Measurements from ENCODE around the gene HCST. TPM values are rescaled to one million over a fixed set of nuclear protein-coding genes. Genes with fewer than 3 reads are reported as not detected.

HCST gene, protein sequence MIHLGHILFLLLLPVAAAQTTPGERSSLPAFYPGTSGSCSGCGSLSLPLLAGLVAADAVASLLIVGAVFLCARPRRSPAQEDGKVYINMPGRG
- 58.5 and 62.2 TPM in 2 replicates for total RNA-seq

GRCh38 chr19:35901854-35902661 lies at the start of gene HCST:
Gene HCST (plus strand): TSS chr19:35902529. CDS start chr19:35902594, 65 bp downstream.
- Mint-ChIP-seq H3K4me1 (ENCODE audit: low read depth) (peaks cover 40% of the 10 kb centered on the region), H3K9me3 (no peaks in the 10 kb centered on the region), H3K4me3 (peak within 1 kb of the TSS; percentile 88), H3K27me3 (ENCODE audit: insufficient read depth) (no peaks in the 10 kb centered on the region), H3K36me3 (ENCODE audit: low read depth) (peaks cover 18% of the 10 kb centered on the region), H3K27ac (peak within 1 kb of the TSS; percentile 90)
- intact Hi-C loops (cut with micrococcal nuclease) = loop anchor here (1.0 to 5.0 kb wide), 3 partner anchors 93 to 255 kb away; partner anchors contain the start of genes ALKBH6, COX6B1 and SDHAF1
- DNase-seq (ENCODE audit: low spot score) = peak; percentile 35

DNA sequence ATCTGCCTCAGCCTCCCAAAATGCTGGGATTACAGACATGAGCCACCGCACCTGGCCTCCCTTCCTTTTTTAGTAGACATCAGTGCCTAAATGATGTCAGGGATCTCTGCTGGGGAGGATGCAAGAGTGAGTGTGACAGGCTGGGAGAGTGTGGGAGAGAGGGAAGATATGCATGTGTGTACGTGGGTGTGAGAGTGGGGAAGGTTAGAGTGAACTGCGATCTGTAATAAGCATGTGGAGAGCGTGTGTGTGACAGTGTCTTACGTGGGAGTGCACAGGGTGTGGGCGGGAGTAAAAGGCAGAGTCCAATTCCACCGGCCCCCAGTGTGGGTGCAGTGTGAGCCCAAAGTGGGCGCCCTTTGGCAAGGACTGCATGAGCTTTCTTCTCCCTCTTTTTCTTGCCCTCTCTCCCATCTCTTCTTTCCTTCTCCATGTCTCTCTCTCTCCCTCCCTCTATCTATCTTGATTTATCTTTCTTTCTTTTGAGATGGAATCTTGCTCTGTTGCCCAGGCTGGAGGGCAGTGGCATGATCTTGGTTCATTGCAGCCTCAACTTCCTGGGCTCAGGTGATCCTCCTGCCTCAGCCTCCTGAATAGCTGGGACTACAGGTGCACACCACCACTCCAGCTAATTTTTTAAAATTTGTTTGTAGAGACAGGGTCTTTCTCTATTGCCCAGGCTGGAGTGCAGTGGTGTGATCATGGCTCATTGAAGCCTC lies 49.1 kb upstream of the HCST start:
- DNase-seq (ENCODE audit: low spot score) = no peak
- no peaks in the 10 kb centered on the region for H3K36me3 Mint-ChIP-seq (ENCODE audit: low read depth)
- intact Hi-C loops (cut with micrococcal nuclease) = no loop called here
- no peaks in the 10 kb centered on the region for H3K9me3 Mint-ChIP-seq
- H3K27me3 Mint-ChIP-seq (ENCODE audit: insufficient read depth) = peaks cover 29% of the 10 kb centered on the region
- H3K4me1 Mint-ChIP-seq (ENCODE audit: low read depth) = peaks cover 17% of the 10 kb centered on the region
- no peak overlapping the region for H3K27ac Mint-ChIP-seq
- no peak overlapping the region for H3K4me3 Mint-ChIP-seq

GRCh38 chr19:35856546-35857149 lies 45.7 kb upstream of the HCST start, which contains the start of gene KIRREL2:
Gene KIRREL2 (plus strand): TSS chr19:35856911. CDS start chr19:35857120, 209 bp downstream.
- intact Hi-C loops (cut with micrococcal nuclease) = loop anchor here (1.0 kb wide), 1 partner anchor 12 kb away; the partner anchor contains the start of gene APLP1
- H3K4me3 Mint-ChIP-seq = peak within 1 kb of the TSS; percentile 83
- no peak within 1 kb of the TSS for H3K27ac Mint-ChIP-seq
- H3K36me3 Mint-ChIP-seq (ENCODE audit: low read depth) = no peaks in the 10 kb centered on the region
- peaks cover 17% of the 10 kb centered on the region for H3K4me1 Mint-ChIP-seq (ENCODE audit: low read depth)
- no peaks in the 10 kb centered on the region for H3K9me3 Mint-ChIP-seq
- peaks cover 41% of the 10 kb centered on the region for H3K27me3 Mint-ChIP-seq (ENCODE audit: insufficient read depth)
- DNase-seq (ENCODE audit: low spot score) = peak; percentile 45

GRCh38 chr19:35858311-35858710 lies 44.0 kb upstream of the HCST start:
- intact Hi-C loops (cut with micrococcal nuclease) = no loop called here

GRCh38 chr19:35859414-35859813 lies 42.9 kb upstream of the HCST start:
- H3K27ac Mint-ChIP-seq = no peak overlapping the region
- peaks cover 46% of the 10 kb centered on the region for H3K27me3 Mint-ChIP-seq (ENCODE audit: insufficient read depth)
- no peaks in the 10 kb centered on the region for H3K9me3 Mint-ChIP-seq
- peaks cover 9% of the 10 kb centered on the region for H3K4me1 Mint-ChIP-seq (ENCODE audit: low read depth)
- peaks cover 4% of the 10 kb centered on the region for H3K36me3 Mint-ChIP-seq (ENCODE audit: low read depth)
- H3K4me3 Mint-ChIP-seq = no peak overlapping the region
- intact Hi-C loops (cut with micrococcal nuclease) = no loop called here
- no peak for DNase-seq (ENCODE audit: low spot score)

More at GRCh38 chr19:35858311-35858710, 44.0 kb upstream of the HCST start:
- H3K4me3 Mint-ChIP-seq = peak overlapping the region; percentile 23
- no peaks in the 10 kb centered on the region for H3K9me3 Mint-ChIP-seq
- no peak overlapping the region for H3K27ac Mint-ChIP-seq
- peaks cover 43% of the 10 kb centered on the region for H3K27me3 Mint-ChIP-seq (ENCODE audit: insufficient read depth)
- H3K4me1 Mint-ChIP-seq (ENCODE audit: low read depth) = peaks cover 11% of the 10 kb centered on the region
- H3K36me3 Mint-ChIP-seq (ENCODE audit: low read depth) = peaks cover 4% of the 10 kb centered on the region
- no peak for DNase-seq (ENCODE audit: low spot score)

DNA sequence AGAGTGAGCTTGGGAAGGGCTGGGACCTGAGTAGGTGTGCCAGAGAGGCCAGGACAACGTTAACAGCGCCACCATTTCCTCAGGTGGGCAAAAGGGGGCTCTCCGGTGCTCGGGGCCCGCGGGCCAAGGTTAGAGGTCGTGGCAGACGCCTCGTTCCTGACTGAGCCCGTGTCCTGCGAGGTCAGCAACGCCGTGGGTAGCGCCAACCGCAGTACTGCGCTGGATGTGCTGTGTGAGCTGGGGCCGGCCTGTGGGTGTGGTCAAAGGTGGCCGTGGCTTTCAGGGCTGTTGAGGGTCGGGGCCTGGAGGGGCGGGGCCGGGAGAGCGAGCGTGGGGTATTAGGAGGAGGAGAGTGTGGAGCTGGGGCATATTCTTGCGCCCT lies 41.9 kb upstream of the HCST start:
- H3K27me3 Mint-ChIP-seq (ENCODE audit: insufficient read depth) = peaks cover 47% of the 10 kb centered on the region
- no peak for DNase-seq (ENCODE audit: low spot score)
- H3K4me3 Mint-ChIP-seq = no peak overlapping the region
- H3K9me3 Mint-ChIP-seq = no peaks in the 10 kb centered on the region
- H3K27ac Mint-ChIP-seq = no peak overlapping the region
- peaks cover 9% of the 10 kb centered on the region for H3K4me1 Mint-ChIP-seq (ENCODE audit: low read depth)
- intact Hi-C loops (cut with micrococcal nuclease) = no loop called here
- peaks cover 4% of the 10 kb centered on the region for H3K36me3 Mint-ChIP-seq (ENCODE audit: low read depth)

GRCh38 chr19:35860818-35861639 lies 41.3 kb upstream of the HCST start:
- H3K27me3 Mint-ChIP-seq (ENCODE audit: insufficient read depth) = peaks cover 44% of the 10 kb centered on the region
- H3K36me3 Mint-ChIP-seq (ENCODE audit: low read depth) = peaks cover 4% of the 10 kb centered on the region
- intact Hi-C loops (cut with micrococcal nuclease) = no loop called here

GRCh38 chr19:35861640-35862160 lies 40.6 kb upstream of the HCST start:
- intact Hi-C loops (cut with micrococcal nuclease) = no loop called here
- Mint-ChIP-seq H3K4me3 (no peak overlapping the region), H3K4me1 (ENCODE audit: low read depth) (peaks cover 9% of the 10 kb centered on the region), H3K9me3 (no peaks in the 10 kb centered on the region), H3K27me3 (ENCODE audit: insufficient read depth) (peaks cover 43% of the 10 kb centered on the region), H3K27ac (no peak overlapping the region), H3K36me3 (ENCODE audit: low read depth) (peaks cover 4% of the 10 kb centered on the region)
- DNase-seq (ENCODE audit: low spot score) = no peak

More at GRCh38 chr19:35860818-35861639, 41.3 kb upstream of the HCST start:
- H3K27ac Mint-ChIP-seq = no peak overlapping the region
- DNase-seq (ENCODE audit: low spot score) = no peak
- H3K4me1 Mint-ChIP-seq (ENCODE audit: low read depth) = peaks cover 9% of the 10 kb centered on the region
- no peaks in the 10 kb centered on the region for H3K9me3 Mint-ChIP-seq
- H3K4me3 Mint-ChIP-seq = no peak overlapping the region

- no peaks in the 10 kb centered on the region for H3K9me3 Mint-ChIP-seq
- no peak overlapping the region for H3K27ac Mint-ChIP-seq
- no peak for DNase-seq (ENCODE audit: low spot score)
- no peak overlapping the region for H3K4me3 Mint-ChIP-seq
- intact Hi-C loops (cut with micrococcal nuclease) = no loop called here
- H3K36me3 Mint-ChIP-seq (ENCODE audit: low read depth) = peaks cover 4% of the 10 kb centered on the region
- peaks cover 3% of the 10 kb centered on the region for H3K4me1 Mint-ChIP-seq (ENCODE audit: low read depth)
- peaks cover 47% of the 10 kb centered on the region for H3K27me3 Mint-ChIP-seq (ENCODE audit: insufficient read depth)
Measured at GRCh38 chr19:35862528-35862927, 39.8 kb upstream of the HCST start.

DNA sequence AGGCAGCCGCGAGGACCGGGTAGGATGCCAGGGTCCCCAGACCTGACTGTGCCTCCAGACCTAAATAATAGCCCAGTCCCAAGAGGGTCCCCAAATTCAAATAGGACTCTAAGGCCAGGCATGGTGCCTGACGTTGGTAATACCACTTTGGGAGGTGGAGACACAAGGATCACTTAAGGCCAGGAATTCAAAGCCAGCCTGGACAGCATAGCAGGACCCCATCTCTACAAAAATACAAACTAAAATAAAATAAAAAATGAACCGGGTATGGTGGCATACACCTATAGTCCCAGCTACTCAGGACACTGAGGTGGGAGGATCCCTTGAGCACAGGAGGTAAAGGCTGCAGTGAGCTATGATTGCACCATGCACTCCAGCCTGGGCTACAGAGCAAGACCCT lies 39.3 kb upstream of the HCST start:
- Mint-ChIP-seq H3K4me3 (no peak overlapping the region), H3K36me3 (ENCODE audit: low read depth) (peaks cover 6% of the 10 kb centered on the region), H3K27me3 (ENCODE audit: insufficient read depth) (peaks cover 52% of the 10 kb centered on the region), H3K4me1 (ENCODE audit: low read depth) (peaks cover 7% of the 10 kb centered on the region), H3K27ac (no peak overlapping the region), H3K9me3 (no peaks in the 10 kb centered on the region)
- no peak for DNase-seq (ENCODE audit: low spot score)
- intact Hi-C loops (cut with micrococcal nuclease) = no loop called here

GRCh38 chr19:35868172-35868822 lies 34.0 kb upstream of the HCST start, which contains the start of gene APLP1:
Gene APLP1 (plus strand): TSS chr19:35868574. CDS start chr19:35868637, 63 bp downstream.
- Mint-ChIP-seq H3K4me1 (ENCODE audit: low read depth) (peaks cover 23% of the 10 kb centered on the region), H3K27me3 (ENCODE audit: insufficient read depth) (peaks cover 29% of the 10 kb centered on the region), H3K36me3 (ENCODE audit: low read depth) (peaks cover 2% of the 10 kb centered on the region), H3K27ac (no peak within 1 kb of the TSS), H3K9me3 (no peaks in the 10 kb centered on the region), H3K4me3 (peak within 1 kb of the TSS; percentile 62)
- DNase-seq (ENCODE audit: low spot score) = peak; percentile 73
- intact Hi-C loops (cut with micrococcal nuclease) = loop anchor here (1.0 to 2.0 kb wide), 2 partner anchors 12 to 127 kb away; partner anchors contain the start of gene KIRREL2

All from activated T-helper 1 cell treated with anti-CD3 and anti-CD28 coated beads, Interleukin-12 subunit alpha, Interleukin-12 subunit beta, Interleukin-2, Interleukin-4 antibody, amounts not matched to agents 30 ng/mL and 10 ng/mL and 1 ng/mL, durations not matched to agents 14 hours and 24 hours and 36 hours (primary cell).